GM19193 (cell line): Measurements from ENCODE around the gene CIZ1.

ENCODE experiments used
- POLR2A ChIP-seq: IDR thresholded peaks from 4 replicates; pipeline ENCODE4 v1.6.1; 2011; ENCODE audit not compliant: insufficient read depth, insufficient read length; ENCODE audit errors: extremely low read depth

CIZ1 gene

DNA sequence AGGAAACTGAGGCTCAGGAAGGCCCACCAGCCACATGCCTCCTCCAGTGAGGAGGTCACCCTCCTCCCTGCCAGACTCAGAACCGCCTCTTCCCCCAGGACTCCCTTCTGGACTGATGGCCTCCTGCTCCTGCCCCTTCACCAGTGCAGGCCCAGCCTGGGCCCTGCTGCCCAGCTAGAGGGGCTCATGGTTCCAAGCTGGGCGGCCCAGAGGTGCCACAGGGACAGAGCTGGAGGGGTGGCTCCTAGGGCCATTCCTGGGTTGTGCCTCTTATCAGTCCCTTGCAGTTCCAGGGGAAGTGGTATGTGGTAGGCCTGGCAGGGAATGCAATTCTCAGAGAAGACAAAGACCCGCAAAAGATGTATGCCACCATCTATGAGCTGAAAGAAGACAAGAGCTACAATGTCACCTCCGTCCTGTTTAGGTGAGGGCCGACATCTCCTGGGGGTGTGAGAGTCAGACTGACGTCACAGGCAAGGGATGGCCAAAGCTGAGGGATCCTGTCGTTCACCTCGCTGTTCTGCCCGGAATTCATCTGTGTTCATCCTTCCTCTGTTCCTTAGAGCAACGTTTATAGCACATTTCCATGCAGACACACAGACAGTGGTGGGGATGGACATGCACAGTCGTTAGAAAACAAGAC is 41.3 kb downstream of the CIZ1 start:
- TF ChIP-seq POLR2A: no peak

DNA sequence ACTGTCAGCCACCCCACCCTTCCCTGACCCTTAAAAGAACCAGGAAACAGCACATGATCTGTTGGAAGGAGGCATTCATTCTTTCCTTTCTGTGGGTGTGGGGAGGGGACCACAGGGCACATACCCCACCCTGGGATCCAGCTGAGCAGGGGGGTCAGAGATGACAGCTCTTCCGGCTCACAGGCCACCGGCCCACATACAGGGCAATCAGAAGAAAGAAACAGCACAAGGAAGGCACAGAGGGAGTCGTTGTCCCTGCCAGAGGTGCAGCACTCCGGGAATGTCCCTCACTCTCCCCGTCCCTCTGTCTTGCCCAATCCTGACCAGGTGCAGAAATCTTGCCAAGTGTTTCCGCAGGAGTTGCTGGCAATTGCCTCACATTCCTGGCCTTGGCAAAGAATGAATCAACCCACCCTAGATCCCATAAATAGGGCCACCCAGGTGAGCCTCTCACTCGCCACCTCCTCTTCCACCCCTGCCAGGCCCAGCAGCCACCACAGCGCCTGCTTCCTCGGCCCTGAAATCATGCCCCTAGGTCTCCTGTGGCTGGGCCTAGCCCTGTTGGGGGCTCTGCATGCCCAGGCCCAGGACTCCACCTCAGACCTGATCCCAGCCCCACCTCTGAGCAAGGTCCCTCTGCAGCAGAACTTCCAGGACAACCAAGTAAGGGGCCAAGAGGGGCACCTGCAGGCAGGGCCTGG is 42.2 kb downstream of the CIZ1 start, which contains the start of gene LCN2:
TSS of gene LCN2 (plus strand) at position 453 of the 701 bp plus-strand sequence. CDS start at position 526, 73 bp downstream.
- TF ChIP-seq POLR2A: no peak

DNA sequence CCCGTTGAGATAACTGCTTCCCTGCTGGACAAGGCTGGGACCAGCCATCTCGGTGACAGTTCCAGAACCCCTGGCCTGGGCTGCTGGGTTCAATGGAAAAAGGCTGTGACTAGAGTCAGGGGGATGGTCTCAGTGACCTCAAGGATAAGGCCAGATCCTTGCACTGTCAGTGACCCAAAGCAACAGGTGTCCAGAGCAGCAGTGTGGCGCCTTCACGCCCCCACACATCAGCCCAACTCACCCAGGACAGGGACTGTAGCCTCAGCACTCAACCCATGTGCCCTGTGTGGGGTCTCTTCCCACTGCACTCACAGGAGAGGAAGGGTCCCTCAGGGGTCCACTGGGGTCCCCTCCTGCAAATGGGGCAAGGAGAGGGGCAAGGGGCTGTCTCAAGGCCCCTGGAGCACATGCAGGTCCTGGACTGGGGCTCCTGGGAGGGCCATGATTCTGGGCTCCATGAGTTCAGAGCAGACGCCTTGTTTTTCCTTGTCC is 42.8 kb downstream of the CIZ1 start:
- TF ChIP-seq POLR2A: no peak

DNA sequence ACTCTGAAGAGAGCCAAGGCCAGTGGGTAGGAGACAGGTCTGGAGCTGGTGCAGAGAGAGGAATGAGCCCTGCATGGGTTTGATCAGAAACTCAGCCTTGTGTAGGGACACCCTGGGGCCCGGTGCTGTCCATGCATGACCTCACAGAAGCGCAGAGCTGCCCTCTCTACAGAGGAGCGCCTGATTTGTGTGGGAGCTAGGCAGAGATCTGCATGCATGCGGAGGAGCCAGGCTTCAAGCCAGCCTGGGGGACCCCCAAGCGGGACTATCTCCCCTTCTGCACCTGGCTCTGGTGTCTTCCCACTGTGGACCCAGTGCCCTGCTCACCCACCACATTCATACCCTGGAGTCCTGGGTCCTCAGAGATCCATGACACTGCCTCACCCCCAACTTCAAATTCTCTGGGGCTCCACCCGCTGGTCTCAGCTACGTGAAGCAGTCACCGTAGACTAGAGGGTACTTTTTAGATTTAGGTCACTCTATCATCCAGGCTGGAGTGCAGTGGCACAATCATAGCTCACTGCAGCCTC is 44.7 kb downstream of the CIZ1 start:
- no peak for TF ChIP-seq POLR2A

DNA sequence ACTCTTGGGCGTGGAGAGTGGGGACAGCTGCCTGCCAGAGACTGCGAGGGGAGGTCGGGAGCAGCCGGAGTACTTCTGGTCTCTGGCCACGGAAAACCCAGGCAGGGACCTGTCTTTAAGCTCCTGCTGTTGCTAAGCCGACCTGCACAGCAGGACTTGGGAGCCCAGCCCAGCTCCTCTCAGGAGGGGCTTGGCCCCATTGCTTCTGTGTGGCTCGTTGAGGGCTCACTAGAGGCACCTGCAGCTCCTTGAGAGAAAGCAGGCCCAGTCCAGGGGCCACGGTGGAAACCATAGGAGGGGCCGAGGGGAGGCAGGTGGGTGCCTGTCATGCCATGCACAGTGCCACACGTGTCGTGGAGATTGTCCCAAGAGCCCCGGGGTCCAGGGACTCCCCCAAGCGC is 45.4 kb downstream of the CIZ1 start:
- TF ChIP-seq POLR2A: no peak

DNA sequence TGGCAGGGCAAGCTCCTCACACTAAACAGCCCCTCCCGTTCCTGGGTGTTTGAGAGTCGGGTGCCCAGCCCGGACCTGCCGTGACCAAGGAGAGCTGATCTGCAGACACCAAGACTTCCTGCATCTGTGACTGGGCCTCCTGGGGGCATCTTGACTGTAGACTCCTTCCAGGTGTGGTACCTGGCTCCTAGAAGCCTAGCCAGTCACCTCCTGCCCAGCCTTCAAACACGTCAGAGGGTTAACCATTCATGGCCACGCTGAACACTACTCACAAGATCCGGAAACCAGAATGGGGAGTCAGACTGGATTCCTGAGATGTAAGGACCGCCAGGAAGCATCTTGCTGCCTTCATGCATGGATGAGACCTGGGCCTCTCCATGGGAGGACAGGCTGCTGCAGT is 45.8 kb downstream of the CIZ1 start:
- TF ChIP-seq POLR2A: no peak

DNA sequence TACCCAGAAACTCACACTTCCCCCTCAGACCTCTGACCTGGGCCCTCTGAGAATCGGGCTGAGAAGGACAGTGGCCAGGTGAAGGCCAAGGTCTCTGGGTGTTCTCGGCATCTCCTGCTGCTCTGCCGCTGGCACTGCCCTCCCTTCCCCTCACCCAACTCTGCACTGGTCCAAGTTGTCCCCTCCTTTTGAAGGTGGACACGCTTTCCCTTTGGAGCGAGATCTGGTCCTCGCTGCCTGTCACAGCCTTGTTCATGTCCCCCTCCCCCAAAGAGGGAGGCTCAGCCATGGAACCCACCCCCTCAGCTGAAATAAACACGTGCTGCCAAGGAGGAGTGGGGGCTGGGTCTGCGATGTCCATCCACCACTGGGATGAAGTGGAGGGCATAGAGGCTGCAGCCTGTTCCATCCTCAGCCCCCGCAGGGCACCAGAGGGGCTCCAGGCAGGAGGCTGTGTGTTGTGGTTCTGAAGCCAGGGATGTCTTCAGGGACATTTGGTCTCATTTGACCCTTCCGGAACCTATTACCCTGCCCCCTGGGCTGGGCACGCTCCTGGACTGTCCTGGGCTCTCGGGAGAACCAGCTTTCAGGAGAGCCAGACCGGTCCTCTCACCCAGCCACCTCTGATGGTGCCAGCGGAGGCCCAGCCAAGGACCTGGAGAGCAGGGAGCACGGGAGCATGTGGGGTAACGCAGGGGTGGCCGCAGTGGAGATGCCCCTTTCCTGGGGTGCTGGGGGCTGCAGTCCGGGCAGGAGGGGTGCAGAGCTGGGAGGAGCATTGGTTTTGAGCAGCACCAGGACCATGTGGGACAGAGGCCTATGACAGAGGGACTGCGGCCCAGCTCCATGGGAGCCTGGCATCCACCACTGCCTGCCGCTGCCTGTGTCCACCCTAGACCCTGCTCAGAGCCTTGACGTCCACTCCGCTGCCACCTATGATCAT is 46.9 kb downstream of the CIZ1 start:
- TF ChIP-seq POLR2A: no peak

DNA sequence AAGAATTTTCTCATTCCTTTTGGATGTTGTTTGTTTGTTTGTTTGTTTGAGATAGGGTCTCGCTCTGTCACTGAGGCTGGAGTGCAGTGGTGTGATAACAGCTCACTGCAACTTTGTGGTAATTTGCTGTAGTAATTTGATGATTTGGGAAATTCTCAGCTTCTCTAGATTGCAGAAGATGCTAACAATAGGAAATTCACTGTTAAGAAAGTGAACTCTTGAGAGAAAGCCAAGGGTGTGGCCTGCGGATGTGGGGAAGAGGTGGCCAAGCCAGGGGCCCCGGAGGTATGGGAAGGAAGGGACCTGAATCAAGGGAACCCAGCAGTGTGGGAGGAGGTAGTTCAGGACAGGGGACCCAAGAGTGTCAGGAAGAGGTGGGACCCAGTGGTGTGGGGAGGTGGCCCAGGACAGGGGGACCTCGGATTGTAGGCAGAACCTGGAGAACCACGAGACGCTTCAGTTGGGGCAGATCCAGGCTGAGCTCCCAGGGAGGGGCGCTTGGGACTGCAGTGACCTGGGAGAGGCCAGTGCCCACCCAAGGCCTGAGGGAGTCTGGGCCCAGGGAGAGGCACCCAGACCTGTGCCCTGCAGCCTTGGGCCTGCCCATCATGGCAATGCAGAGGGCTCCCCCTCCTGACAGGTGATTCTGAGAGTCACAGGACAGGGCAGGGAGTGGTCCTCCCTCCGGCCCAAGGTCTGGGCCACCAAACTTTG is 47.7 kb downstream of the CIZ1 start:
- no peak for TF ChIP-seq POLR2A

DNA sequence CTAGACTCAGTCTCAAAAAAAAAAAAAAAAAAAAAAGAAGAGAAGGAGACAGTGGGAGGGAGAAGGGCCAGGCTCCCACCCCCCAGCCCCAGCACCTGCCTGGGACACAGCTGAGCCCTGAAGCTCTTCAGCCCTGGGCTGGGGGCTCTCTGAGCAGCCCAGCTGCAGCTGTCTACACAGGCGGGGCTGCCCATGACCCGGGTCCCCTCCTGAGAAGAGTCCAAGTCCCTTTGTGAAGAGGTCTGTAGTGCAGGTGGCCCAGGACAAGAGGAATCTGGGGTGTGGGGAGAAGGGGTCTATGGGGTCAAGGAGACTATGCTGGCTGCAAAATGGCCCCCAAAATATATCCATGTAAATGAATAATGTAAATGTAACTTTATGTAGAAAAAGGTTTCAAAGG is 48.8 kb downstream of the CIZ1 start:
- no peak for TF ChIP-seq POLR2A

DNA sequence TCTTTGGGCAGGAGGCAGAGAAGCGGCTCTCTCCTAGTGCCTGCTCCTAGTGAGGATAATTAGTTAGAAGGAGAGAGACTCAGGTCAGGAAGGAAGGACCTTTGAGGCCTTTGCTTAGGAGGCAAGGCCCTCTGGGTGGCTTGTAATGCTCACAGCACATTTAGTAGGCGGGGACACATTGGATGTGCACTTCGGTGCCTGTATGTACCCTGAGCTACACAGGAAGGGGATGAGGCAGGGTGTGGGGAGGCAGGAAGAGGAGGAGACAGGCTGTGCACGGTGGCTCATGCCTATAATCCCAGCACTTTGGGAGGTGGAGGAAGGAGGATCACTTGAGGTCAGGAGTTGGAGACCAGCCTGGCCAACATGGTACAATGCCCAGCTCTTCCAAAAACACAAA is 49.3 kb downstream of the CIZ1 start:
- no peak for TF ChIP-seq POLR2A

DNA sequence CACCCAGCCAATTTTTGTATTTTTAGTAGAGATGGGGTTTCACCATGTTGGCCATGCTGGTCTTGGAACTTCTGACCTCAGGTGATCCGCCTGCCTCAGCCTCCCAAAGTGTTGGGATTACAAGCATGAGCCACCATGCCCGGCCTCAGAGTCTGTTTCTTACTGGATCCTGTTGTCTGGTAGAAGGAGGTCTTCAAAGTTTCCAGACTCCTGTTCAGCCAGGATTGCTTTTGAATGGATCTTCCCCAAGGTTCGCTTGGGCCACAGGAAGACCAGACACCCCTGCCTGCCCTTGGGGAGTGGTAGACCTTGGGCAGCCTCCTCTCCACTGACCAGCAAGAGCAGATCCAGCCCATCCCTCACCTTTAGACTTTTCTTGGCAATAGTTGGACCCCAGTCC is 49.8 kb downstream of the CIZ1 start:
- TF ChIP-seq POLR2A: no peak

DNA sequence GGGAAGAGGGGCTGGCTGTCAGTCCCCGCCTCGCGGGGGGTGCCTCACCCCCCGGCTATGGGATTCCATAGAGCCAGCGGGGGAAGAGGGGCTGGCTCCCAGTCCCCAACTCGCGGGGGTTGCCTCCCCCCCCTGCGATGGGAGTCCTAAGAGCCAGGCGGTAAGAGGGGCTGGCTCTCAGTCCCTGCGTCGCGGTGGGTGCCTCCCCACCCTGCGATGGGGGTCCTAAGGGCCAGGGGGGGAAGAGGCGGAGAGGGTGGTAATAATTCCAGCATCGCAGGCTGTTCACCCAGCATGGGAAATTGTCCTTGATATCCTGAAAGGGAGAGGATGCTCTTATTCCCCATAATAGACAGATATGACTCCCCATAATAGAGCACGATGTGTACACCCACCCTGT is 51.8 kb downstream of the CIZ1 start:
- TF ChIP-seq POLR2A: no peak

DNA sequence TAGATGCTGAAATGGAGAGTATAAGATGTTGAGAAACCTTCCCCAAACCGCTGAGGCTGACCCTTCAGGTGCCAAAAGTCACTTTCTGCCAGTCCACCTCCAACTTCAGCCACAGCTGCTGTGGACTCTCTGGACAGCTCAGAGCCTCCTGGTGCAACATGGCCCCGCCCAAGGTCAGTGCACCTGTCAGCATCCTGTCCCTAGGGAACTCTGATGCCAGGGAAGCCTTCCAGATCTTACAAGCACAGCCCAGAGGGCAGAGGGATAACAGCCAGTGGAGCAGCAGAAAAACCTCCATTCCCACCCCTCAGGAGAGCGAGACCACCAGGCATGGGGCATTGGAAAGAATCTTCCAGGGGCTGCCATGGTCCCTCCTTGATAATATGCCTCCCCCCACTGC is 53.4 kb downstream of the CIZ1 start:
- TF ChIP-seq POLR2A: no peak
